ENCODE data around the gene SYNJ2. TPM values are rescaled to one million over a fixed set of nuclear protein-coding genes. Genes with fewer than 3 reads are reported as not detected.

The SYNJ2 gene
- total RNA-seq, 3 donors from 2014 or later: 22.9 to 27.8 (median 24.2) TPM

DNA sequence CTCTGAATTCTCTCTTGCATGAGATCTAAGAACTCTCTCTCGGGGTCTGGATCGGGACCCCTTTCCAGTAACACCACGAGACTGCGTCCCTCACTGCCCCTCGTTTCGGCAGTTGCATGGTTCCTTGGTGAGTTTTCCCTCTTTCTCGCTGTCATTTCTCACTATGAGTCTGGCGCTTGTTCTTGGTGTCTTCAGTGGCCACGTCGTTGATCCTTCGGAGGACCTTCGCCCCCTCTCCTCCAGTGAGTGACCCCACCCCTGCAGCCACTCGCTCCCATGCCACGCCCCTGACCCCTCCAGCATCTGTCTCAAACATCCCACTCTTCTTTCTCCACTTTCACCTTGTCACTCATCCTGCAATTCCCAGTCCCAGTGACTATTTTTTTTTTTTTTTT, 23.0 kb downstream of the SYNJ2 start:
- DNase-seq (no peak), ATAC-seq (no peak)
- Mint-ChIP-seq H3K36me3 (ENCODE audit: insufficient read depth) (peaks cover 18% of the 10 kb centered on the region), H3K4me1 (ENCODE audit: low read depth) (peaks cover 63% of the 10 kb centered on the region), H3K4me3 (no peak overlapping the region), H3K9me3 (no peaks in the 10 kb centered on the region), H3K27me3 (ENCODE audit: low read depth) (no peaks in the 10 kb centered on the region)

DNA sequence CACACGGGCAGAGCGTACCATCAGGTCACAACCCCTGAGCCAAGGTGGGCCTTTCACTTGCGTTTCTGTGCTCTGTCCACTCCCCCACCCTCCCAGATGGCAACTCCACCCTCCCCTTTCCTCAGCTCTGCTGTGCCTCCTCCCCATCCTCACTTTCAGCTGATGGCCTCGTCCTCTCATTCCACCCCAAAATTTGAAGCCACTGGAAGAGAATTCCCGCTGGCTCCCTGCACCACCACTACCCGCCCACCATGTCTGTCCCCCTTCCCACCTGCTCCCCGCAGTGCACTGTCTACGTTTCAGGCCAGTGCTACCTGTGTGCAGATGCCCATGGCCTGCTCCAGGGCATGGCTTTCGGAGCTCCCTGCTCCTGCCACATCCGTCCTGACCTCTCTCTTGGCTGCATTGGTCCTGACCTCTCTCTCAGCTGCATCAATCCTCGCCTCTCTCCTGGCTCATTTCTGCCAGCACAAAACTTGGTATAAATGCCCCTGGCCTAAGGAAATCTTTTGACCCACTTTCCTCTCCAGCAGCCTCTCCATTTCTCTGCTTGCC, 24.0 kb downstream of the SYNJ2 start:
- peaks cover 18% of the 10 kb centered on the region for H3K36me3 Mint-ChIP-seq (ENCODE audit: insufficient read depth)
- no peak for DNase-seq
- no peaks in the 10 kb centered on the region for H3K27me3 Mint-ChIP-seq (ENCODE audit: low read depth)
- no peaks in the 10 kb centered on the region for H3K9me3 Mint-ChIP-seq
- peaks cover 73% of the 10 kb centered on the region for H3K4me1 Mint-ChIP-seq (ENCODE audit: low read depth)
- H3K4me3 Mint-ChIP-seq: no peak overlapping the region
- ATAC-seq: no peak

DNA sequence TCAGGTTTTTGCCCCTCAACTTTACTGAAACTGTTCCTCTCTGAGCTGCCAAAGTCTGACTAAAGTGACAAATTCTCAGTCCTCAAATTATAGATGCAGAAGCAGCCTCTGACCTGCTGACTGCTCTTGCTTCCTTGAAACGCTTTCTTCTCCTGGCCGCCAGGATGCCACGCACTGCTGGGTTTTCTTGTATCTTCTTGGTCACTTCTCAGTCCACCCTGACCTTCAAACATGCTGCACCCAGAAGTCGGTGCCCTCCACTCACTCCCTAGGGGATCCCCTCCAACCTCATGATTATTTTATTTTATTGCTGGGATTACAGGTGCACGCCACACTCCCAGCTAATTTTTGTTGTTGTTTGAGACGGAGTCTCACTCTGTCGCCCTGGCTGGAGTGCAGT, 24.7 kb downstream of the SYNJ2 start:
- Mint-ChIP-seq H3K4me3 (no peak overlapping the region), H3K4me1 (ENCODE audit: low read depth) (peaks cover 77% of the 10 kb centered on the region), H3K36me3 (ENCODE audit: insufficient read depth) (peaks cover 18% of the 10 kb centered on the region), H3K9me3 (no peaks in the 10 kb centered on the region), H3K27me3 (ENCODE audit: low read depth) (no peaks in the 10 kb centered on the region)
- ATAC-seq: no peak
- no peak for DNase-seq

DNA sequence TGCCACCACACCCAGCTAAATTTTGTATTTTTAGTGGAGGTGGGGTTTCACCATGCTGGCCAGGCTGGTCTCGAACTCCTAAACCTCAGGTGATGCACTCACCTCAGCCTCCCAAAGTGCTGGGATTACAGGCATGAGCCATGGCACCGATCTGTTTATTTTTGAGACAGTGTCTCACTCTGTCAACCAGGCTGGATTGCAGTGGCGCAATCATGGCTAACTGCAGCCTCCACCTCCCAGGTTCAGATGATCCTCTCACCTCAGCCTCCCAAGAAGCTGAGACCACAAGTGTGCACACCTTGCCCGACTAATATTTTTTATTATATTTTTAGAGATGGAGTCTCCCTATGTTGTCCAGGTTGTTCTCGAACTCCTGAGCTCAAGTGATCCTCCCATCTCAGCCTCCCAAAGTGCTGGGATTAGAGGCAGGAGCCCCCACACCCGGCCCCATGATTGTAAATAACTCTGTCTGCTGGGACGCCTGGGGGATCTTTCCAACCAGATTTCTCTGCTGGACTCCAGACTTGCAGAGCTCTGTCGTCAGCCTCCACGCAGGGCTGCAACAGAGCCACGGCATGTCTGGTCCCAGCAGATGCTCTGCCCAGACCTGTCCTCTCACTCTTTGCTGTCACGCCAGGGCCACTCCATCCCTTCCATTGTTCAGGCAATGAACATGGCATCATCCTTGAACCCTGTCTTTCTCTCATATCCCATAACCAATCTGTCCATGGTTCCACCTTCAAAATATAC, 25.3 kb downstream of the SYNJ2 start:
- Mint-ChIP-seq H3K36me3 (ENCODE audit: insufficient read depth) (peaks cover 15% of the 10 kb centered on the region), H3K27me3 (ENCODE audit: low read depth) (no peaks in the 10 kb centered on the region), H3K4me3 (no peak overlapping the region), H3K9me3 (no peaks in the 10 kb centered on the region), H3K4me1 (ENCODE audit: low read depth) (peaks cover 82% of the 10 kb centered on the region)
- ATAC-seq (no peak), DNase-seq (no peak)

DNA sequence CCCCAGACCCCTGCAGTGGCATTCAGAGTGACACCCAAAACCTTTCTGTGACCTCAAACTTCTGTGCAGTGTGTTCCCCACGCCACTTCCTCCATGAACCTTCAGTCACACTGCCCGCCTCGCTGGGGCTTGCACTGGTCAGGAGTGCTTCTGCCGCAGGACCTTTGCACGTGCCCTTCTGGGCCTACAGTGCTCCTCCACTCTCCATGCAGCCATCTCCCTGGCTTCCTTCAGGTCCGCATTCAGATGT, 27.1 kb downstream of the SYNJ2 start:
- peak in 1 of 2 donors; percentile 7 for ATAC-seq
- Mint-ChIP-seq H3K27me3 (ENCODE audit: low read depth) (no peaks in the 10 kb centered on the region), H3K9me3 (no peaks in the 10 kb centered on the region), H3K4me1 (ENCODE audit: low read depth) (peaks cover 81% of the 10 kb centered on the region), H3K36me3 (ENCODE audit: insufficient read depth) (peaks cover 20% of the 10 kb centered on the region), H3K4me3 (peak overlapping the region; percentile 72)
- DNase-seq: no peak

DNA sequence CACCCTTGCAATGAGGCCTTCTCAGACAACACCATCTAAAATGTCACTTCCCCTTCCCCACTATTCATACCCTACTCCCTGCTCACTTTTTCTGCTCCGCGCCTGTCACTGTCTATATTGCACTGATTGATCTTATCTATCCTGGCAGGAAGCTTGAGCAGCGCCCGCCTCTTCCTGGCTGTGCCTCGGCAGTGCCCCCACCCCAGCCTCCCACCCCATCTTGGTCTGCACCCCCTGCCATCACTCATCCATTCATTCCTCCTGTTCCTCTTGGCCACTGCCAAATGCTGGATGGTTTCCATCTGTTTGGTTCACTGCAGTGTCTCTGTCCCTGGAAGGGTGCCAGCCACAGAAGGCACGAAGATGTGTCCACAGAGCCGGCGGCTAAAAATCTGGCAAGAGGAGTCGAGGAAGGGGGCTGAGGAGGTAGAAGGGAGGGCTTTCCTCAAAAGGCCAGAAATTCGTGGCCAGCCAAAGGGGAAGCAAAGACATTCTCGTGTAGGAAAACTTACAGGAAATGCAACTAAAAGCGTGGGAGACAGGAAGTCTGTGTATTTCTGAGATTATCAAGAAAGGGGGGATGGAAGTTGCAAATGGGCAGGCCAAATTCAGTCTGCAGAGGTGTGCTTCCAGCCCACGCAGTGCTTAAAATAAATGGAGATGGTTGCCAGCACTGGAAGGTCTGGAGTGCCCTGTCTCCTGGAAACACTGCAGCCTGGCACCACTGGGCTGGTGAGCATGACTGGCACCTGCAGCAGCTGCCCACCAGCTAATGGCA, 27.6 kb downstream of the SYNJ2 start:
- no peaks in the 10 kb centered on the region for H3K9me3 Mint-ChIP-seq
- H3K36me3 Mint-ChIP-seq (ENCODE audit: insufficient read depth): peaks cover 22% of the 10 kb centered on the region
- peaks cover 81% of the 10 kb centered on the region for H3K4me1 Mint-ChIP-seq (ENCODE audit: low read depth)
- ATAC-seq (peak; percentile 46 to 49), DNase-seq (peak; percentile 16)
- no peaks in the 10 kb centered on the region for H3K27me3 Mint-ChIP-seq (ENCODE audit: low read depth)
- H3K4me3 Mint-ChIP-seq: peak overlapping the region; percentile 72

DNA sequence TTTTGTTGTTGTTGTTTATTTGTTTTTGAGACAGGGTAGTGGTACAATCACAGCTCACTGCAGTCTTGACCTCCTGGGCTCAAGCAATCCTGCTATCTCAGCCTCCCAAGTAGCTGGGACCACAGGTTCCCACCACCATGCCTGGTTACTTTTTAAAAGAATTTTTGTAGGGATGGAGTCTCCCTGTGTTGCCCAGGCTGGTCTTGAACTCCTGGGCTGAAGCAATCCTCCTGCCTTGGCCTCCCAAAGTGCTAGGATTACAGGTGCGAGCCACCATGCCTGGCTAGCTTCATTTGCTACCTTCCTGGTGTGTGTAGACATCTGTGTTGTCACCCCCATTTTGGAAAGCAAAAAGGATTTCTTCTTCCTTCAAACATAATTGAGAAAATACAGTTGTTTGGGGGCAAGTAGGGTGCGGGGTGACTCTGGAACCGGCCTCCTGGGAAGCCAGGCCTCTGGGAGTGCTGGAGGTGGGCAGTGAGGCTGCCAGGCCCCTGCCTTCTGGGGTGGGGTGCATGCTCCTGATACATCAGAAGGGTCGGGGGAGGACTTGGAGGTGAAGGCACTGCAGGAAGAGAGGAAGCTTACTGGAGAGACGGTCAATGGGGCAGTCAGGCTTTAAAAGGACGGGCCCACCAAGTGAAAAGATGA, 28.4 kb downstream of the SYNJ2 start:
- no peaks in the 10 kb centered on the region for H3K9me3 Mint-ChIP-seq
- no peak overlapping the region for H3K4me3 Mint-ChIP-seq
- peaks cover 83% of the 10 kb centered on the region for H3K4me1 Mint-ChIP-seq (ENCODE audit: low read depth)
- H3K36me3 Mint-ChIP-seq (ENCODE audit: insufficient read depth): peaks cover 22% of the 10 kb centered on the region
- ATAC-seq (no peak), DNase-seq (no peak)
- no peaks in the 10 kb centered on the region for H3K27me3 Mint-ChIP-seq (ENCODE audit: low read depth)

DNA sequence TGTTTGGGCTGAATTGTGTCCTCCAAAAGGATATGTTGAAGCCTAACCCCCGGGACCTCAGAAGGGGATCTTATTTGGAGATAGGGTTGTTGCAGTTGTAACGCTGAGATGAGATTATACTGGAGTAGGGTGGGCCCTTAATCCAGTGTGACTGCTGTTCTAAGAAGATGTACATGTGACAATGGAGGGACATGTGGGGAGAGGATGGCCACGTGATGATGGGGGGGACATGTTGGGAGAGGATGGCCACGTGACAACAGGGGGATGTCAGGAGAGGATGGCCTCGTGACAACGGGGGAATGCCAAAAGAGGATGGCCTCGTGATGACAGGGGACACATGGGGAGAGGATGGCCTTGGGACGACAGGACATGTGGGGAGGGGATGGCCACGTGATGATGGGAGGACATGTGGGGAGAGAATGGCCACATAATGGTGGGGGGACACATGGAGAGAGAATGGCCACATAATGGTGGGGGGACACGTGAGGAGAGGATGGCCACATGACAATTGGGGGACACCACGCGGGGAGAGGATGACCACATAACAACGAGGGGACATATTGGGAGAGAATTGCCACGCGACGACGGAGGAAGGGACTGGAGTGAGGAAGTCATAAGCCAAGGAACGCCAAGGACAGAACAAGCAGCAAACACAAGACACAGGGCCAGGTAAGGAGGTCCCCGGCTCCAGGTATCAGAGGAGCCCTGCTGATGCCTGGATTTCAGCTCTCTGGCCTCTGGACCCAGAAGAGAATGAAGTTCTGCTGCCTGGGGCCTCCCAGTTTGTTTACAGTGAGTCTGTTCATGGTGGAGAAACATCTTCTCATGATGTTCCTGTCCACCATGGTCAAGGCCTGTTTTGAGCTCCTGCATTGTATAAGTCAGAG, 29.2 kb downstream of the SYNJ2 start:
- H3K9me3 Mint-ChIP-seq: no peaks in the 10 kb centered on the region
- no peaks in the 10 kb centered on the region for H3K27me3 Mint-ChIP-seq (ENCODE audit: low read depth)
- no peak overlapping the region for H3K4me3 Mint-ChIP-seq
- no peak for DNase-seq
- H3K4me1 Mint-ChIP-seq (ENCODE audit: low read depth): peaks cover 83% of the 10 kb centered on the region
- no peak for ATAC-seq
- peaks cover 22% of the 10 kb centered on the region for H3K36me3 Mint-ChIP-seq (ENCODE audit: insufficient read depth)

DNA sequence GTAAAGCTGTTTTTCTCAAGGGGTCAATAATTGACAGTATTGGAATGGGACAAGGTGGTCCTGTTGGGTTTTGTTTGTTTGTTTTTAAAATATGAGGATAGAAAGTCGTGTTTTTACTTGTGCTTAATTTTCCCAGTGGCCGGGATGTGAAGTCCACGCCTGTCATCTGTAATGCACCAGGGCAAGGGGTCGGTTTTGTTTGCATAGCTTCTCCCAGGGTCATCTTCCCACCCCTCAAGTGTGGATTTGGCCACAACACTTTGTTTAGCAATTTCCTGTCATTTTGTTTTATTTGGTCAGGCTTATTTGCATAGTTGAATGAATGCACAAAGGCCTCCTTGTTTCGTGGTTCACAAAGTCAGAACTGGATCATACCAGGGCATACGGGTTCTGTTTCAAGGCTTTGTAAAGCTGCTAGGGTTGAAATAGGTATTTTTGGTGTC, 29.8 kb downstream of the SYNJ2 start:
- H3K36me3 Mint-ChIP-seq (ENCODE audit: insufficient read depth): peaks cover 19% of the 10 kb centered on the region
- DNase-seq (no peak), ATAC-seq (no peak)
- peaks cover 77% of the 10 kb centered on the region for H3K4me1 Mint-ChIP-seq (ENCODE audit: low read depth)
- H3K27me3 Mint-ChIP-seq (ENCODE audit: low read depth): no peaks in the 10 kb centered on the region
- no peak overlapping the region for H3K4me3 Mint-ChIP-seq
- no peaks in the 10 kb centered on the region for H3K9me3 Mint-ChIP-seq

DNA sequence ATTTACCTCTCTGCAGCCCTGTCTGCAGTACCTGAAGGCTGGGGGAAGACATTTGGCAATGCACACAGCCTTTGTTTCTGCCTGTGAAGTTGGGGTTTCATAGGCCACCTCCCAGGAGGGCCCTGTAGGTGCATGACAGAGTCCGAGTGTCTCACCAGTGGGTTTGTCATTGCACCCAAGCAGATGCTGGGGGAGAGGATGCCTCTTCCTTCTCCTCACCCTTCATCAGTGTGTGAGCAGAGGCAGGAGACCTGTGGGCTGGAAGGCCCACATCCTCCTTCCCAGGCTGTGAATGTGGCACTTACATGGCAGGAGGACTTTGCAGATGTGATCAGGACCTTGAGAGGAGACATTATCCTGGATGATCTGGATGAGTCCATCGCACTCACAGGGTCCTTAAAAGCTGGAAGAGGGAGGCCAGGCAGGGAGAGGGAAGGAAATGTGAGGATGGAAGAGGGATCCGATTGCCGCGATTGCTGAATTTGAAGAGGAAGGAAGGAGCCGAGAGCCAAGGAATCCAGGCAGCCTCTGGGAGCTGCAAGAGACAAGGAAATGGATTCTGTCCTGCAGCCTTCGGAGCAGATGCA, 30.4 kb downstream of the SYNJ2 start:
- H3K27me3 Mint-ChIP-seq (ENCODE audit: low read depth): no peaks in the 10 kb centered on the region
- H3K9me3 Mint-ChIP-seq: no peaks in the 10 kb centered on the region
- peaks cover 19% of the 10 kb centered on the region for H3K36me3 Mint-ChIP-seq (ENCODE audit: insufficient read depth)
- H3K4me1 Mint-ChIP-seq (ENCODE audit: low read depth): peaks cover 77% of the 10 kb centered on the region
- ATAC-seq (peak in 1 of 2 donors; percentile 23), DNase-seq (no peak)
- no peak overlapping the region for H3K4me3 Mint-ChIP-seq

DNA sequence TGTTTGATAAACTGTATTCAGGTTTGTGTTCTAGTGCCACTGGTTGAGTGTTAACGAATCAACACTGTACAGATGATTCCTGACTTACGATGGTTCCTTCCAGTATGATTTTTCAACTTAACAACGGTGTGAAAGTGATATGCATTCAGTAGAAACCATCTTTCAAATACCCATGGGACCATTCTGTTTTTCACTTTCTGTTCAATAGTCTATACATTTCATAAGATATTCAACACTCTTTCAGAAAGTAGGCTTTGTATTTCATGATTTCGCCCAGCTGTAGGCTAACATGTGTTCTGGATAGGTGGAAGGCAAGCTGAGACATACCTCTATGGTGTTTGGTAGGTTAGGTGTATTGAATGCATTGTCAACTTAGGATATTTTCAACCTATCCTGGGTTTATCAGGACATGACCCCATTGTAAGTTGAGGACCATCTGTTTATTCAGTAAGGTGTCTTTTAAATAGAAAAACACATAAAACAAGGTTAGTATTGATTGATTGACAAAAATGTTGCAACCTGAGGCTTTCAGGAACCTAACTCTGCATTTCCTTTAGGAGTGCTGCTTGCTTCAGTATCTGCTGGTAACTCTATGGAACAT, 32.3 kb downstream of the SYNJ2 start:
- Mint-ChIP-seq H3K9me3 (no peaks in the 10 kb centered on the region), H3K36me3 (ENCODE audit: insufficient read depth) (peaks cover 21% of the 10 kb centered on the region), H3K4me1 (ENCODE audit: low read depth) (peaks cover 62% of the 10 kb centered on the region), H3K4me3 (no peak overlapping the region), H3K27me3 (ENCODE audit: low read depth) (no peaks in the 10 kb centered on the region)
- ATAC-seq (no peak), DNase-seq (no peak)

DNA sequence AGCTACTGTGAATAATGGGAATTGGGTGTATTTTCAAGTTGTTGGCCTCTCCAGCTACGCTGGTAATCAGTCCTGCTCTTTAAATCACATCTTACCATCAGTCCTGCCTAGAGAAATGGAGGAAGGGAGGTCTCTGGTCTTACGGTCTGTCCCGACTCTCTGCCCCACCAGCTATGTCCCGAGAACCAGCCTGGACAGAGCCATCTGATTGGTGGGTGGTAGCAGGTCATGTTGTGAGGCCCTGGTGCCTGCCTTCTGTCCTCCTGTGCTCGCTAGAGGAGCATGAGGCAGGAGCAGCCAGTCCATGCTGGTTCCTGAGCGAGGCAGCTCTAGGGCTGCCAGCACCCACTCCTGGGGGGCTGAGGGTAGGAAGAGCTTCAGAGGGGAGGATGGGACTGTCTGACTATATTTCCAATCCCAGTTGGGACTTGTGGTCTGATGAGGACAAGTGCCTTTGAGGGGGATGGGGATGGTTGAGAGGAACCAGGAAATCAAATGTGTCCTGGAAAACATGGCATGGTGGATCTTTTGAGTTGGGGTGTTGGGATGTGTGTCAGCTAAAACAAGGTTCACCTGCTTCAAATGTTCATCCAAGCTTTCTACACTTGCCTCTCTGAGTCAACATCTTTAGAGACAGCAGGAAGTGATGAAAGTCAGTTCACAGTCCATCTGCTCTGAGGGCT, 33.0 kb downstream of the SYNJ2 start:
- DNase-seq (no peak), ATAC-seq (peak in 1 of 2 donors; percentile 63)
- Mint-ChIP-seq H3K9me3 (no peaks in the 10 kb centered on the region), H3K4me3 (no peak overlapping the region), H3K36me3 (ENCODE audit: insufficient read depth) (peaks cover 18% of the 10 kb centered on the region), H3K4me1 (ENCODE audit: low read depth) (peaks cover 56% of the 10 kb centered on the region), H3K27me3 (ENCODE audit: low read depth) (no peaks in the 10 kb centered on the region)

DNA sequence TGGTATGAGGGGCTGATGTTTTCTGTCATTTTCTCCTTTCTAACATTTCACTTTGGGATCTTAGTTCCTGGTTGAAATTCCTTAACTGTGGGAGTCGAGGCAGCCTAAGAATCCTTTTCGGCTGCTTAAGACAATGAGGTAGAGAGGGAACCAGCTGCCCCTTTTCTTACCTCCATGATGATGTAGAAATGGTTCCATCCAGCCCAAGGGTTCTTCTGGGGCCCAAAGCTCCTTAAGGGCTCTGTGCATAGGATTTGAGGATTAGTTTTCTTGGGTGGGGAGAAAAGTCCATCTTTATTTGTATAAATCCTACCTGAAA, 33.5 kb downstream of the SYNJ2 start:
- H3K4me1 Mint-ChIP-seq (ENCODE audit: low read depth): peaks cover 51% of the 10 kb centered on the region
- no peak for ATAC-seq
- no peaks in the 10 kb centered on the region for H3K27me3 Mint-ChIP-seq (ENCODE audit: low read depth)
- H3K9me3 Mint-ChIP-seq: no peaks in the 10 kb centered on the region
- no peak overlapping the region for H3K4me3 Mint-ChIP-seq
- DNase-seq: no peak
- peaks cover 22% of the 10 kb centered on the region for H3K36me3 Mint-ChIP-seq (ENCODE audit: insufficient read depth)

Data from activated T-cell treated with anti-CD3 and anti-CD28 coated beads, Interleukin-2, amount 50 U/mL, for 4 hours (primary cell).